Liver (tissue), 9 donors: ENCODE results near the gene PKP3. TPM values are rescaled to one million over a fixed set of nuclear protein-coding genes. Genes with fewer than 3 reads are reported as not detected.

Source experiments
- DNase-seq: peaks from one replicate; pipeline ENCODE4 v3.0.0-alpha.2; 2017; ENCODE audit warnings: low spot score
- H3K27ac ChIP-seq, 2 donors: one replicate each; pipeline ENCODE4 v1.7.0; 2013; ENCODE audit warnings: inconsistent platforms in 2 of 2, low read length in 2 of 2, control low read depth in 1 of 2, low read depth in 1 of 2, mild to moderate bottlenecking in 1 of 2
- H3K27me3 ChIP-seq, 4 donors: one replicate each; pipeline versions ENCODE4 v1.6.1 to v1.7.0; 2013; ENCODE audit warnings: low read length in 3 of 4, inconsistent platforms in 1 of 4, mild to moderate bottlenecking in 1 of 4, moderate library complexity in 1 of 4; ENCODE audit not compliant: control insufficient read depth in 4 of 4, insufficient read depth in 4 of 4
- H3K36me3 ChIP-seq, 4 donors: one replicate each; pipeline versions ENCODE4 v1.6.1 to v1.7.0; 2013; ENCODE audit warnings: low read length in 3 of 4, mild to moderate bottlenecking in 3 of 4, low read depth in 1 of 4, moderate library complexity in 1 of 4; ENCODE audit not compliant: control insufficient read depth in 4 of 4, insufficient read depth in 3 of 4
- H3K4me1 ChIP-seq, 4 donors: one replicate each; pipeline versions ENCODE4 v1.6.1 to v1.7.0; 2013; ENCODE audit warnings: low read length in 3 of 4, mild to moderate bottlenecking in 3 of 4, moderate library complexity in 1 of 4; ENCODE audit not compliant: control insufficient read depth in 4 of 4, insufficient read depth in 4 of 4
- H3K4me3 ChIP-seq, 3 donors: one replicate each; pipeline versions ENCODE4 v1.6.1 to v1.7.0; 2013; ENCODE audit warnings: low read length in 3 of 3, control low read depth in 1 of 3, low read depth in 1 of 3, mild to moderate bottlenecking in 1 of 3
- H3K9ac ChIP-seq, 2 donors: one replicate each; pipeline ENCODE4 v1.7.0; 2013; ENCODE audit warnings: low read length in 2 of 2, mild to moderate bottlenecking in 2 of 2, moderate library complexity in 2 of 2, control low read depth in 1 of 2, low read depth in 1 of 2
- H3K9me3 ChIP-seq, 4 donors: one replicate each; pipeline versions ENCODE4 v1.6.1 to v1.7.0; 2013; ENCODE audit warnings: low read length in 3 of 4; ENCODE audit not compliant: control insufficient read depth in 4 of 4
- CTCF ChIP-seq: fragments of 150-350 bp; IDR thresholded peaks from 2 replicates; pipeline ENCODE4 v1.5.1; 2017; ENCODE audit warnings: improper control_type of control experiment, low read depth, low read length; ENCODE audit not compliant: missing input control
- EGR1 ChIP-seq, 2 donors: IDR thresholded peaks; 2 replicates each; pipeline ENCODE4 v1.6.1; 2016 to 2018; ENCODE audit warnings: antibody characterized with exemption in 2 of 2, low read depth in 2 of 2
- FOXA1 ChIP-seq: IDR thresholded peaks from 2 replicates; pipeline ENCODE4 v1.6.1; 2016; ENCODE audit warnings: antibody characterized with exemption
- FOXA2 ChIP-seq: IDR thresholded peaks from 2 replicates; pipeline ENCODE4 v1.6.1; 2016; ENCODE audit warnings: antibody characterized with exemption
- GABPA ChIP-seq, 2 donors: IDR thresholded peaks in 1 of 2; conservative IDR thresholded peaks in 1 of 2; 2 replicates each; pipeline ENCODE4 v1.6.1; 2016; ENCODE audit warnings: antibody characterized with exemption in 2 of 2, mild to moderate bottlenecking in 1 of 2, moderate library complexity in 1 of 2
- HNF4G ChIP-seq: IDR thresholded peaks from 2 replicates; pipeline ENCODE4 v1.6.1; 2016; ENCODE audit warnings: antibody characterized with exemption
- MAX ChIP-seq: IDR thresholded peaks from 2 replicates; pipeline ENCODE4 v1.6.1; 2016; ENCODE audit warnings: antibody characterized with exemption
- NR2F2 ChIP-seq: IDR thresholded peaks from 2 replicates; pipeline ENCODE4 v1.6.1; 2016; ENCODE audit warnings: antibody characterized with exemption
- RAD21 ChIP-seq, 2 donors: IDR thresholded peaks; 2 replicates each; pipeline ENCODE4 v1.6.1; 2016; ENCODE audit warnings: antibody characterized with exemption in 2 of 2, mild to moderate bottlenecking in 2 of 2
- RXRA ChIP-seq, 2 donors: IDR thresholded peaks; 2 replicates each; pipeline ENCODE4 v1.6.1; 2017 to 2018; ENCODE audit warnings: antibody characterized with exemption in 2 of 2, mild to moderate bottlenecking in 1 of 2
- SP1 ChIP-seq: IDR thresholded peaks from 2 replicates; pipeline ENCODE4 v1.6.1; 2018; ENCODE audit warnings: antibody characterized with exemption, mild to moderate bottlenecking
- TAF1 ChIP-seq: conservative IDR thresholded peaks from 2 replicates; pipeline ENCODE4 v1.6.1; 2016; ENCODE audit warnings: antibody characterized with exemption, mild to moderate bottlenecking
- YY1 ChIP-seq: IDR thresholded peaks from 2 replicates; pipeline ENCODE4 v1.6.1; 2016; ENCODE audit warnings: antibody characterized with exemption, mild to moderate bottlenecking
- ZBTB33 ChIP-seq: IDR thresholded peaks from 2 replicates; pipeline ENCODE4 v1.6.1; 2016; ENCODE audit warnings: antibody characterized with exemption
- WGBS: extraction: QIAGEN DNeasy Blood & Tissue Kit; methylation state at CpG from one replicate; pipeline ENCODE4 v1.1.7; 2013; 5-methylcytosine and 5-hydroxymethylcytosine counted together
- polyA plus RNA-seq, 2 donors: library from polyadenylated mRNA; stranded (reverse) in 1 of 2; unstranded in 1 of 2; fragments of 200-250 nt in 1 of 2; fragments of >200 nt in 1 of 2; fragmentation: Nextera tagmentation in 1 of 2; extraction: Ambion mirVana in 1 of 2; gene quantifications; one replicate each; pipeline versions ENCODE4 v1.2.1 to v1.2.3, GENCODE V29; 2013 to 2015
- total RNA-seq, 2 donors: library from RNA; depleted of rRNA; stranded (reverse); fragments of >200 nt; gene quantifications; one replicate each; pipeline ENCODE4 v1.2.3, GENCODE V29; 2014
- TF ChIP-seq, protein P1 (sequence below): IDR thresholded peaks from 2 replicates; pipeline ENCODE4 v1.6.1; 2016; ENCODE audit warnings: antibody characterized with exemption, mild to moderate bottlenecking
- TF ChIP-seq, protein P2 (sequence below): IDR thresholded peaks from 2 replicates; pipeline ENCODE4 v1.6.1; 2016; ENCODE audit warnings: antibody characterized with exemption
- donor health status: healthy.
- donor health status: healthy.
- donor health status: healthy.
- donor health status: healthy.
- donor health status: healthy.

The PKP3 gene
- total and polyA plus RNA-seq, 4 donors: 0.08 to 0.37 (median 0.25) TPM; not detected in 1

- TF ChIP-seq, protein P1, sequence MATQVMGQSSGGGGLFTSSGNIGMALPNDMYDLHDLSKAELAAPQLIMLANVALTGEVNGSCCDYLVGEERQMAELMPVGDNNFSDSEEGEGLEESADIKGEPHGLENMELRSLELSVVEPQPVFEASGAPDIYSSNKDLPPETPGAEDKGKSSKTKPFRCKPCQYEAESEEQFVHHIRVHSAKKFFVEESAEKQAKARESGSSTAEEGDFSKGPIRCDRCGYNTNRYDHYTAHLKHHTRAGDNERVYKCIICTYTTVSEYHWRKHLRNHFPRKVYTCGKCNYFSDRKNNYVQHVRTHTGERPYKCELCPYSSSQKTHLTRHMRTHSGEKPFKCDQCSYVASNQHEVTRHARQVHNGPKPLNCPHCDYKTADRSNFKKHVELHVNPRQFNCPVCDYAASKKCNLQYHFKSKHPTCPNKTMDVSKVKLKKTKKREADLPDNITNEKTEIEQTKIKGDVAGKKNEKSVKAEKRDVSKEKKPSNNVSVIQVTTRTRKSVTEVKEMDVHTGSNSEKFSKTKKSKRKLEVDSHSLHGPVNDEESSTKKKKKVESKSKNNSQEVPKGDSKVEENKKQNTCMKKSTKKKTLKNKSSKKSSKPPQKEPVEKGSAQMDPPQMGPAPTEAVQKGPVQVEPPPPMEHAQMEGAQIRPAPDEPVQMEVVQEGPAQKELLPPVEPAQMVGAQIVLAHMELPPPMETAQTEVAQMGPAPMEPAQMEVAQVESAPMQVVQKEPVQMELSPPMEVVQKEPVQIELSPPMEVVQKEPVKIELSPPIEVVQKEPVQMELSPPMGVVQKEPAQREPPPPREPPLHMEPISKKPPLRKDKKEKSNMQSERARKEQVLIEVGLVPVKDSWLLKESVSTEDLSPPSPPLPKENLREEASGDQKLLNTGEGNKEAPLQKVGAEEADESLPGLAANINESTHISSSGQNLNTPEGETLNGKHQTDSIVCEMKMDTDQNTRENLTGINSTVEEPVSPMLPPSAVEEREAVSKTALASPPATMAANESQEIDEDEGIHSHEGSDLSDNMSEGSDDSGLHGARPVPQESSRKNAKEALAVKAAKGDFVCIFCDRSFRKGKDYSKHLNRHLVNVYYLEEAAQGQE: no peak
Measured at GRCh38 chr11:379205-380094, 14.6 kb upstream of the PKP3 start (continued).

DNA sequence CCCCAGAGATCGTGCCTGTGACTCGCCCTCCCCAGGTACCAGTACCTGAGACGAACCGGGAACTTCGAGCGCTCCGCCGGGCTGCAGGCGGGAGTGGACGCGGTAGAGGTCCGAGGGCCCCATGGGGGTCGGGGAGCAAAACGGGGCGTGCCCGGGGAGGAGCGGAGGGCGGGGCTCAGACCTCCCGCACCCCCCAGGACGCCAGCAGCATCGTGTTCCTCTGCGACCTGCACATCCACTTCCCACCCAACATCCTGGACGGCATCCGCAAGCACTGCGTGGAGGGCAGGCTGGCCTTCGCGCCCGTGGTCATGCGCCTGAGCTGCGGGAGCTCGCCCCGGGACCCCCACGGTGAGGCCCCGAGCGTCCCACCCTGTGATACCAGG lies 13.9 kb upstream of the PKP3 start:
- no peak overlapping the region for H3K27ac ChIP-seq
- H3K4me1 ChIP-seq: peaks cover 0 to 1% (median 0%) of the 10 kb centered on the region in 4 donors
- H3K4me3 ChIP-seq: no peak overlapping the region
- WGBS: 95% methylated on average over 35 of the region's 35 CpGs
- no peaks in the 10 kb centered on the region for H3K27me3 ChIP-seq
- no peaks in the 10 kb centered on the region for H3K36me3 ChIP-seq
- TF ChIP-seq ZBTB33 (no peak), YY1 (no peak), MAX (no peak), SP1 (no peak), HNF4G (no peak), RXRA (IDR thresholded peaks at IDR 0.05) (no peak), CTCF (no peak), FOXA1 (no peak), TAF1 (no peak), NR2F2 (no peak), RAD21 (IDR thresholded peaks at IDR 0.05) (no peak), GABPA (IDR thresholded peaks at IDR 0.05 in 1 of 2, conservative IDR thresholded peaks at IDR 0.05 in 1 of 2) (no peak), EGR1 (IDR thresholded peaks at IDR 0.05; ENCODE audit: low read depth in 2 of 2) (no peak), FOXA2 (no peak)
- TF ChIP-seq, protein P2, sequence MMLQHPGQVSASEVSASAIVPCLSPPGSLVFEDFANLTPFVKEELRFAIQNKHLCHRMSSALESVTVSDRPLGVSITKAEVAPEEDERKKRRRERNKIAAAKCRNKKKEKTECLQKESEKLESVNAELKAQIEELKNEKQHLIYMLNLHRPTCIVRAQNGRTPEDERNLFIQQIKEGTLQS: no peak
- H3K9me3 ChIP-seq: no peaks in the 10 kb centered on the region
- no peak for DNase-seq
- no peak overlapping the region for H3K9ac ChIP-seq
